HuH-7 (cell line): Measurements from ENCODE around the gene ZNF366.

Experiments used
- DNase-seq: peaks from one replicate; pipeline ENCODE4 v3.0.0; 2011; ENCODE audit warnings: low spot score

ZNF366 gene

DNA sequence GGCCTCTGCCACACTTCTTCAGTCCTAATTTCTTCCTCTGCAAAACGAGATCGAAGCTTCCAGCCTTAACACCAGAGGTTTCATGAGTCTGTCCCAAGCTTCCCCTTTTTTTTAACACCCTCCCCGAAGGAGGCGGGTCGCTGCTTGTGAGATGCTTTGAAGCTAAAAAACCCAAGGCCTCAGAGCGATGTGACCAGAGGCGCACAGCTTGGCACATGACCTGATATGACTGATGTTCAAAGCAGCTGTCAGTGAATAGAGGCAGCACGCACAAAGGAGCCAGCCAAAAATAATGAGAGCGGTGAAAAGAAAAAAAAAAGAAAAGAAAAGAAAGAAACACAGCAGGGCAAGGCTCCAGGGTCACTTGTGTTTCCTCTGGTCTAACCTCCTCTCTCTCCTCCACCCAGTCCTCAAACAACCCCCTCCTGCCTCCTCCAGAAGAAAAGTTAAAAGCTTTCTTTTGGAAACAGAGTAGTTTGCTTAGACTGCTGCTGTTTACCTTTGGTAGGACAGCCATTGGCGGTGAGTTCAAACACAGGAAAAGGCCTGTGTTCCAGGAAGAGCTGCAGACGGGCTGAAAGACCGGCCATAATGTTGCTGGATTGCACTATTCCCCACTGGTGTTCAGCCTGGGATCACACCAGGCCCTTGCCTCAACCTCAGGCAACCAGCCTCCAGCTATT is 10.9 kb upstream of the ZNF366 start:
- DNase-seq = no peak

DNA sequence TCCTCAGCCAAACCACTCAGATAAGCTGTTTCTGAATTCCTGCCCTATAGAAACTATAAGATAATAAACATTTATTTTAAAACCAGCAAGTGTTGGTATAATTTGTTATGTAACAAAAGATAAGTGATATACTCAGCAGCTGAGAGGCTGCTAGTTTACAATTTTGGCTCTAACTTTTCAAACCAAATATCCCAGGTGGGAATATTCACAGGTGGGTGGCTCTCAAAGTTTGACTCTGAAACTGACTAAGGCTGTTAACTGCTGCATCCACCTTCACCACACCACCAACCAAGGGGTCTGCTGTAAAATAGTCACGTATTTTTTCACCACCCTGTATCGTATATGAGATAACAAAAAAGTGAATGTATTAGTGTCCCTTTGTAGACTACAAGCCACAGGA is 9.7 kb upstream of the ZNF366 start:
- no peak for DNase-seq

DNA sequence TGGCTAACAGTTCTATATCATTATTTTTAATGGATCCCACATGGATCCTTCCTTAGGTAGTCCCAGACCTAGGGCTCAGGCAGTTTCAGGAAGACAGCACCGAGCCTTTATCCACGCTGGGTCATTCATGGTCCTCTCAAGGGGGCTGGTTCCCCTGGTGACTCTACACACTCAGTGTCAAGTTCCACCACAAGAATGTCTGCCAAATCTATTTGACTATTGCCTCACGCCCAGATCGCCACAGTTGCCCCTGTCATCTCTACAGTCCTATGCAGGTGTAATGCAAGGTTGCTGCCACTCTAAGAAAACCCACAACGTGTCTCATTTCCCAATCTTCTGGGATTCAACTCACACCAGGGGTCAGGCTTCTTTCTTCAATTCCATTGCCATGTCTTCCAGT is 8.0 kb upstream of the ZNF366 start:
- DNase-seq = no peak

DNA sequence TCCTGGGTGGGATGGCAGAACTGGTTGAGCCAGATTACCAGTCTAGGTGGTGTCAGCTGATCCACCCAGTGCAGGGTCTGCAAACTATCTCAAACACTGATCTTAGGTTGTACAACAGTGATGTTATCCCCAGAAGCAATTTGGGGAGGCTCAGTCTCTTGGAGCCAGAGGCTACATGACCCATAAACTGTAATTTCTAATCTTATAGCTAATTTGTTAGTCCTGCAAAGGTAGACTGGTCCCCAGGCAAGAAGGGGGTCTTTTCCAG is 5.3 kb upstream of the ZNF366 start:
- DNase-seq = no peak

DNA sequence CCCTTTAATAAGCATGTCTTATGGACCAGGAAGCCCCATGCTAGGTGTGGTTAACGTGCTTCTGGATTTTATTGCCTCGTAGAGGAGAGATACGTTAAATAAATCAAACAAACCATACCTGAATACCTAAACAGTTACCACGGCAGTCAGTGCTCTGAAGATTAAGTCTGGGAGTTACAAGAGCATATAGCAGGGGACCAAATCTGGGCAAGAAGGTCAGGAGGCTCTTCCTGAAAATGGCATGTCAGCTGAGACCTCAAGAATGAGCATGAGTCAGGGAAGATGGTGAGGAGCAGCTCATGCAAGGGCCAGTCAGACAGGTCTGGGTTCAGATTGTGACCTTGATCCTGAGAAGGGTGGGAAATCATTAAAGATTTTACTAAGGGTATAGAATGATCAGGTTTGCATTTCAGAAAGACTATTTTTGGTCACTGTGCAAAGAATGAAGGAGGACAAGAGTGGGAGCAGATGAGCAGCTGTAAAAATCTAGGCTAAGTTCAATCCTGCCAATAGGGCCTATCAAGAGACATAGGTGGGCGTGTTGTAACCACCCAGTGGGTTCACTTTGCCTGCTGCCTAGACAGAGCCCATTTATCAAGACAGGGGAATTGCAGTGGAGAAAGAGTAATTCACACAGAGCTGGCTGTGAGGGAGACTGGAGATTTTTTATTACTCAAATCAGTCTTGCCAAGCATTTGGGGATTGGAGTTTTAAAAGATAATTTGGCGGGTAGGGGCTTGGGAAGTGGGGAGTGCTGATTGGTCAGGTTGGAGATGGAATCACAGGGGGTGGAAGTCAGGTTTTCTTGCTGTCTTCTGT is 4.8 kb upstream of the ZNF366 start:
- no peak for DNase-seq

DNA sequence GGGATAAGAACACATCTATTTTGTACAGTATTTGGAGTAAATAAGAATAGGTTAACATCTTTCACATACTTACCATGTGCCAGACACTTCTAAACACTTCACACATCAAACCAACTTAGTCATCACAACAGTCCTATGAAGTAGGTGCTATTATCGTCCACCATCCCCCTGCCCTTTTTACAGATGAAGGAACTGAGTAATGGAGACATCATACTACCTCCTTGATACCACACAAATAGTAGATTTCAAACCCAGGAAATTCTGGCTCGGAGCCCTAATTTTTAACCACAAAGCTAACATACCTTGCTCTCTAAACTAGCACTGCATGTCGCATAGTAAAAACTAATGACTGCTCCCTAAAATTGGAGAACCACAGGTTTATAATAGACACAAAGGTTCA is 4.2 kb upstream of the ZNF366 start:
- DNase-seq = no peak

DNA sequence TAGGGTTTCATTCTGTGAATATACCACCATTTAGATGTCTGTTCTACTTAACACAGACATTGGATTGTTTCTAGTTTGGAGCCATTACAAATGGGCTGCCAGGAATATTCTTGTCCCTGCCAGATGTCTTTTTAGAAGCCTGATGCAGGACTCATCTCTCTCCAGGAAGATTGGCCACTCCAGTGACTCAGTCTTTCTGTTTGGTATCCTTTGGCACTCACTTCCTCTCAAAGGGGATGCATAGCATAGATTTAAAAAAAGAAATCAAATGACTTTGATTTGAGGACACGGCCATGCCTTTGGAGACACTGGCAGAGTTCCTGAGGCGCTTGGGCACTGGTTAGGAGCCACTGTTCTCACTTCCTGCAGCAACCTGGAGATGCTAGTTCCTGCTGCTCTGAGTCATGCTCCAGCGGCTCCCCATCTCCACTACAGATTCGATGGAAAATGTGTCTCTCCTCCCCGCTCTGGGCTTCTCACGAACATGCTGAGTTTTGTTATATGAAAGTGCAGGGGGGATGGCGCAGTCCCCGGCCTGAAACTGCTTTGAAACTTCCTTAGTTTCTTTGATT is 3.5 kb upstream of the ZNF366 start:
- no peak for DNase-seq

DNA sequence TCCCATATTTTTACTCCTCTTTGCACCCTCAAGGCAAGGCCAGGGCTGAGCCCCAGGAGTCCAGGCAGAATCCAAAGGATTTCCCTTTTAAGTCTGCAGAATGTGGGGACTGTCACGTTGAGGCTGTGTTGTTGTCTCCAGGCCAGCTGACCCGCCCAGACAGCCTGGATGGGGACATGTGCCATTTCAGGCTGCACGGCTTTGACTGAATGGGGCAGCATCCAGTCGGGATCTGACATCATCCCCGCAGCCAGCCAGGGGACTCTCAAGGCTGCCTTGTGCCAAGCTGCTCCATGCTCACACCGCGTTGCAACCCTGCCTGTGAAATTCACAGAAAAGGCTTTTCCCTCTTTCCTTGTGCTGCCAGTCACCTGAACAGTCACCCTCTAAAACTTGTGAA is 2.2 kb upstream of the ZNF366 start:
- DNase-seq = no peak

DNA sequence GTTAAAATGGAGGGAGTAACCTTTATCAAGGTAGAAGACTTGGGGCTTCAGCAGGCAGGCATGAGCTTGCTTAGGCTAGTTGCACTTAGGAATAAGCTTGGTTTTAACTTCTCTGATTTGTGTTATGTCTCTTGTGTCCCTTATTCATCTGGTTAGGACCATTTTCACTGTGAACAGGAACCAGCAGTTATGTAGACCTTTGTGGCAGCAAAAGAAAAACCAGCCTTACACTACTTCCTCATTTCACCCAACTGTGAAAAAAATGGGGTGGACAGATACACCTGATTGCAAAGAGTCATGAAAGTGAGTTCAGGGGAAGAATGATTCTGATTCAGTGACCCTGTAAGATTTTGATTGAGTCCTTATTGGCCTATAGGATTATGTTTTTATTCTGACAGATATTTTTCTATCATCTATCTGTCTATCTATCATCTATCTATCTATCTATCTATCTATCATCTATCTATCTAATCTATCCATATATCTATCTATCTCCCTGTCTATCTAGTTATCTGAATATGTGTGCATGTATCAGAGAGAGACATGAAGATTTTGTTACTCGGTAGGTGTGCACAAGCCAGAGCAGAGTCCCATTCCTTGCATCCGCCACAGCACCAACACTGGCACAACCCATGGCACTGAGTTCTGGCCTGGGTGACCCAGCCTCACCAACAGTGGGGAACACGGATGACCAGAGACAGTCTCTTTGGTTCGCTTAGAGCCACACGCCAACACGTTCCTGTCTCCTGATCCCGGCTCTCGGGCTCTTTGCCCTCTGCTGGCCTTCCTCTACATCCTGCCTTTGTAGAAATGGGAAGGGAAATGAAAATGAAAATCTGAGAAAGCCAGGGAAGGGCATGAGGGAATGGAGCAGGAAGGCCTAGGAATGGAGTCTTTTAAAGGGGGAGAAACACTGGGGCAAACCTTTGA is 1.3 kb upstream of the ZNF366 start:
- DNase-seq = no peak

DNA sequence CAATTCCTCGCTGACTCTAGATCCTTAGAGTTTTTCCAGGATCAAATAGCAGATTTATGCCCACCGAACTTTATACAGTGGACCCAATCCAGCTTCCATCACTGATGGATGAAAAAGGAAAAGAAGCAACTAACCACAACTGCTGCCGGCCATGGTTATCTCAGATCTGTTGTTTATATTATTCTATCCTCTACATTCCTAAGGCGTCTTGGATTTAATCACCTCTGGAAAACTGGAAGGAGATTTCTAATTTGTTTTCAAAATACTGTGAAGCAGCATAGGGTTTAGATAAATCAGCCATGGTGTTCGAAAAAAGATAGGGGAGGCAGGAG is 663 bp upstream of the ZNF366 start:
- DNase-seq = no peak

DNA sequence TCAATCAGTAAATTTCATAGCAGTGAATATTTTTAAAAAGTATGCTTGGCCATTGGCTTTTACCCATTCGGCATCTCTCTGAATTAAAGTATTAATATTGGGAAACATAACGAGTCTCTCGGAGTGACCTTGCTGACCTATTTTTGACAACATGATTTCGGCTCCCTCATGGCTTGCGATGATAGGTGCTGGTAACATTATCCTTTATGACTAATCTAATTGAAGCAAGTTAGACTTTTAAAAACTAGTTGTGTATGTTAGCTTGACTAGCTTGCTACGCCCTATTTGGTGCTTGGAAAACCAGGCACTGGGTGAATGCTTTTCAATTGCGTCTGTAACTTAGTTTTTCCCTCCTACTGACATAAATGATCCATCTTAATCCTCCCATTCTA is 1.1 kb downstream of the ZNF366 start:
- no peak for DNase-seq

DNA sequence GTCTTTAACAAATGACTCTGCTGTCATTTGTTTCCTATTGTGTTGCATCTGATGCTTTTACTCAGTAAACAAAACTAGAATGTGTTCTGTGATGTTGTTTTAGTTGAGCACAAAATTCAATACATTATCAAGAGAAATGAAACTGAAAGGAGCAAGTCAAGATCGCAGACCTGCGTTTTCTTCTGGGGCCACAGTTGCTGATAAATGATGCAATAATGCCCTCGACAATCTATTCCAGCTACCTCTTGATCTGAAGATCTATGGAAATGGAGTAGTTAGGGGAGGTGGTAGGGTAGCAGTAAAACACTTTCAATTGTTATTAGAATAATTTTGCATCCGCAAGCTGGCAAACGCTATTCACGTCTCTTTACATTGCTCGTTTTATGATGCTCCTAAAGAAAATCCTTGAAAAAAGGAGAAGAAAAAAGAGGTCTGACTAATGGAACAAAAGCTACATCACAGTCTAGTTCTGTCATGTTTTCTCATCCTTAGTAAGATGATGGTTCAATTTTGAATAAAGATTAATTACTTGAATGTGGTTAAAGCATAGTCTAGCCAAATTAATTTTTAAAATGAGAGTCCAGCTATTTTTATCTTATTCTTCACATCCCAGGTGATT is 1.6 kb downstream of the ZNF366 start:
- DNase-seq = no peak

DNA sequence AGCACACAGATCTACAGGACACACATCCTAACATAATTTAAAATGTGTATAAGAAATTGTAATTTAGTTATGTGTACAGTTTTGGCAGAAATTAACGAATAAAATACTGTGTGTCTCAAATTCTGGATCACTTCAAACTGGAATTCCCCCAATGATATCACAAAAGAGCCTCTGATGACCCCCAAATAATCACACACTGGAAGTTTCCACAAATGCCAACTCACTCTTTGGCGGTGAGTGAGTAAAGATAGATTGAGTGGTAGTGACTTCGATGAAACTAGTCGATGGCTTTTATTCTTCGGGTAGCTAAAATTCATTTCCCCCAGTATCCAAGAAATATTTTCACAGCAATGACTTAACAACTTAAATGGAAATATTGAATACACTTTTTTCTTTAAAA is 2.2 kb downstream of the ZNF366 start:
- DNase-seq = no peak

DNA sequence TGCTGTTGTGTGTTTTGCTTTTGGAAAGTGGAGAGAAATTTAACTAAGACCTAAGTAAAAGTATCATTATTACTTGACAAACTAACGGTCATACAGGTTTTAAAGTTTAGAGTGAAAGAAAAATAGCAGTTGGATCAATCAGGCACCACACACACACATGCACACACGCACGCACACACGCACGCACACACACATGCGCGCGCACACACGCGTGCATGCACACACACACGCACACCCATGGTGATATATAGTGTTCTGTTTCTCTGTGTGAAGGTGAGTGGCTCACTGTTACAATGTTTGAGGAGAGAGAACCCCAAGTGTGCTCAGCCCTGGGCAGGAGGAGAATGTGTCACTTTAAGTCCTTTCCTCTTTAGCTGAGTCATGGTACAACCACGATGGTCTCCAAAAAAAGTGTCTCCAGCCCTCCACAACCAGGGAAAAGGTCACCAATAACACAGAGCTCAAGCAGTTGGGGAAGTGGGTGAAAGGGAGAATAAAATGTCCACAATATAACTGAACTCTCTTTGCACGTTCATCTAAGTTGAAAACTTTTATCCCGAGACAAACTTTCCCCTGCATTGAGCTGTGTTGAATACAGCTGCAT is 3.2 kb downstream of the ZNF366 start:
- no peak for DNase-seq

DNA sequence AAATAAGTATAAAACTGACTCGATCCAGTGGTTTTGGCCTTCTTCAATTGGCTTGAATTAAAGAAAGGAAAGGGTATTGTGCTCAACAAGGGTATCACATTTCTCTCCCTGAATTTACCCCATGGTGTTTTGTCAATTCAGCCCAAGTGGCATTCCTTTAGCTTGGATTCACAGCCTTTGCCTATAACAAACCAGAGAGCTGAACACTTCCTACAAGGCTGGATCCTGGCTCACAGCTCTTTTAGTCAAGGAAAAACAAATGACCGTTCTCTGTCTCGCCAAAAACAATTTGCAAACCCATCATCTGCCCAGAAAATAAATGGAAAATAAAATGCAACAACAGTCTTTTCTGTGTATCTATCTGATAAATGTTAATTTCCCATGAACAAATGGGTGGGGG is 5.7 kb downstream of the ZNF366 start:
- no peak for DNase-seq

DNA sequence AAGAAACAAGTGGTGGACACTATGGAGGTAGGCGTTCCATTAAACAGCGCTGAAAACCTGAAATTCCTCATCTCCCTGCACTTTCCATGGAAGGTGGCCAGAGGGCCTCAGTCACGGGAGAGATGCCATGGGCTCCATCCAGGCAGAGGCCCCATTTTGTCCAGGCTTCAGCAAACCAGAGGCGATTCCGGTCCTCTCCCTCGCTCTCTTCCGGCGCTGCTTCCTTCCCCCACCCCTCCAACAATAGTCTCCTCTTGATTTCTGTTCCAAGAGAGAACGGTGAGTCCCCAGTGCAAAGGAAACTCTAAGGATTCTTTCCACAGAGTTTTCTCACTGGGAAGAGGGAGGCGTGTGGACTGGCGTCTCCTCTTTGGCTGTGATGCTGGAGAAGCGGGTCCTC is 7.5 kb downstream of the ZNF366 start:
- DNase-seq = no peak

DNA sequence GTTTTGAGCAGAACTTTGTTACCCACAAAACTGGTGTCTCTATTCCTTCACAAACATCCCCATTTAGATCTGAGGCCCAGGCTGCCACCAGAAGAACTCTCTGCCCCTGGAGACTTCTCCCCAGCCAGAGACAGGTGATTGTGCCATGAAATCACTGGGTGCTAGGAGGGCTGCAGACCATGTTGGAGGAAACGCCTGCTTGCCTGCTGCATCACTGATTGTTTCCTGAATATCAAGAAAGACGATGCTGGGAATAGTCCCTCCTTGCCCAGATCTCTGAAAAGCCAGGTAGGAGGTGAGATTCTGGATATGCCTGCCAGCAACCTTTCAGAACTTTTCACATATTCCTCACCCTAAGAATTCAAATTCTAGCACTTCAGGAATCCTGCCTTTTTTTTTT is 8.1 kb downstream of the ZNF366 start:
- no peak for DNase-seq

DNA sequence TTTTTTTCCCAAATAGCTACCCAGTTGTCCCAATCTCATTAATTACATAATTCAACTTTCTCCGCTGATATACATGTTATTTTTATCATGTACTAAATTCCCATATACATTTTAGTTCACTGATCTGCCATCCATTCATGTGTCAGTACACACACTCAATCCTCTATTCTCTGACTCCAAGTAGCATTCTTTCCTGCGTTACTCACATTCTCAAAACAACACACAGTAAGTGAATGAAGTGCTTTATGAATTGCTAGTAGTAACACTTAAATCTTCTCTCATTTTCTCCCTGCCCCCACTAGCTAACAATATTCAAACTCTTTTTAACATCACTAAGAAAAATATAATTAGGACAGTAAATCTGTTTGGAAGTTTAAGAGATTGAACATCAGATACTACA is 8.9 kb downstream of the ZNF366 start:
- DNase-seq = no peak

DNA sequence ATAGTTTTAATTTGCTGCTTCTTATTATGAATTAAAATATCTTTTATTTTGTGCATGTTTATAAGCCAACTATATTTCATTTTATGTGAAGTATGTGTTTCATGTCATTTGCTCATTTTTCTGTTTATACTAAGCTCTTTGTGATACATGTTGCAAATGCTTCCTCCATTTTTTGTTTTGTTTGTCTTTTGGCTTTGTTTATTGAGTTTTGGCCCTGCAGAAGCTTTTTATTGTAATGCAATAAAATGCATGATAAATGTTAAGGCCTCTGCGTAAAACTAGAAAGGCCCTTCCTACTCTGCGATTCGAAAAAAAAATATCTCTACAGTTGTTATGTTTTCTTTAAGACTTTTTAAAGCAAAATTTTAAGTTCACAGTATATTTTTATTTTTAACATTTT is 9.4 kb downstream of the ZNF366 start:
- DNase-seq = no peak

DNA sequence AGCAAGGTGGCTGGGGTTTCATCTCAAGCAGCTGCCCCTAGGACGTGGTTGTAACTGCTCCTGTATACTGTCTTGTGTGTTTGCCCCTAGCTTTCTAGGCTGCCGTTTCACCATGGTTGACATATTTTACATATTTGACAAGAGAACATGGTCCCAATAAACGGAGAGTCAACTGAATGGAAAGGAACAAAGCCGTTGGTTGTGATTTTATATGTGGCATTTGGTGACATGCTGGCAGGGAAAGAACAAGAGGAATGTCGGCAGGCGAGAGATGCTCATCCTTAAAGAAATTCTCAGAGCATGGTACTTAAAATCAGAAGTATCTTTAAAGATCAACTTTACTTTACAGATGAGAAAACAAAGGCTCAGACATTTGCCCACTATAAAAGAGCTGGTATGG is 11.8 kb downstream of the ZNF366 start:
- DNase-seq = no peak

DNA sequence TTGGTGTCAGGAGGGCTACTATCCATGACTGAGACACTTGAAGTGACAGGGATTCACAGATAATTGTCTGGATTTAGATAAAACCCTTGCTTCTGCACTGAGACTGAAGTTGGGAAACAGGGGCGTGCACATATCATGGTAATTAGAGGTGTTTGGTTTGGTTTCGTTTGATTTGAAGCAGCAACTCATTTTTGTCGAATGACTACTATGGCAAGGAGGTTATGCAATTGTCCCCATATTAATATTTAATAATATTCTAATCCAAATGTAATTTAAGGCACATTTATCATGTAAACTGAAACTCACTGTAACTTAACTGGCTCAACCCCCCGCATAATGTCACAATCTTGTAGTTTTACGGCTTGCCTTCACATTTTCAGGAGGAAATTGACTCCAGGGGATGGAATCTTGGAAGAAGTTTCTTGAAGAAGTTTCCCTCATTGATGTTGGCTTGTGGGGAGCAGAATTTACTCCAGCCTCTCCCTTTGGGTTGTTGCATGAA is 12.5 kb downstream of the ZNF366 start:
- no peak for DNase-seq

DNA sequence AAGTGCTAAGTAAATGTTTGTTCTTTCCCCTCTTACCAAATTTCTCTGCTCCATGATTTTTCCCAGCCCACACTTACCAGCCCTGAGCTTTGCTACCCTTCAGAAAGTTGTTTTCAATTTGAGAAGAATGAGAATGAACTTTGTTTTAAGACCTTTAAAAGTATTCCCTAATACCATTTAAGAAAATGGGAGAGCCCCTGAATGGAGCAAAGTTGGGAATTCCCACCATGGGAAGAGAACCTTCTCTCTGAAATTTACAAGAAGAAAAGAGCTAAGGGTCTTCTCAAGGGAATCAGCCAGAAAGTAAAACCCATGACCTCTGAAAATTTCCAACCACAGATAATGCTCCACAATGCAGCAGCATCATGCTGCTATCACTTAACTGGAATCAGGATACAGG is 17.7 kb downstream of the ZNF366 start:
- DNase-seq = no peak
